ENCODE results near the gene ELMO1. TPM values are rescaled to one million over a fixed set of nuclear protein-coding genes. Genes with fewer than 3 reads are reported as not detected.

The ELMO1 gene
- polyA plus RNA-seq, 2 of the 4 experiments (the other 2 are of a cell fraction), result 2.3 to 6.1 TPM

DNA sequence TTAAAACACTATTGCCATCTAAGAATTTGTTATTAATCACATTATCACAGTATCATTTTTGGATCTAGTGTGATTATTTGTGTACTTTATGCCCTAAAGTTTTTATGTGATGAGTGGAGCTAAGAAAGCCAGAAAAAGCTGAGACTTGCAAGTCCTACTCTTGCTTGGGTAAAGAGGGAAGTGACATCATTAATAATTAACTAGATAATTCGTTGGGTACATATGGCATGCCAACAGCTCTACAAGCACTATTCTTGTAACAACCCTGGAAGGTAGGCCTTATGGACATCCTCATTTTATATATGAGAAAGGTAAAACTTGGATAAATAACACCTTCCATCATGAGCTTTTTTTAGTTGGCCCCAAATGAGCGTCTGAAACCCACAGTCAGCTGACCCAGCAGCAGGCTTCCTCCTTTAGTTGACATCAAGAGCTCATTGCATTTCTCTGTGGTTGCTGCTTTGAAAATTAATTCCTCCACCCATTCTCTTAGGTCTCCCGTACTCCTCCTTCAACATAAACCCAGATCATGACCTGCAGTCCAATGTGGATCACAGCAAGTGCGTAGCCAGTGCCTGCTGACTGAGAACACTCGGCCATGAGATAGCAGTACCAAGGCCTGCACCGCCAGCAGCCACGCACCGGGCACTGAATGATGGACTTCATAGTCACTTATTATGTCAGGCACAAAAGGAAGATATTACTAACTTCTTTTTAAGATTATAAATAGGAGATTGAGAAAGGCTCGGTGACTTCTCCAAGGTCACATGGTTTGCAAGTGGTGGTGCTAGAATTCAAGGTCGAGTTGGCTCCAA, 432.4 kb downstream of the ELMO1 start:
- 74% methylated on average over 10 of the region's 10 CpGs for WGBS (ENCODE audit: missing lambda C conversion rate)
- Histone ChIP-seq H3K9me3 (no peaks in the 10 kb centered on the region), H3K4me3 (no peak overlapping the region), H3K27ac (no peak overlapping the region), H3K4me1 (no peaks in the 10 kb centered on the region), H3K4me2 (no peak overlapping the region)
- no peak for FAIRE-seq
- POLR2A ChIA-PET, result no interaction called here
- no peak for ATAC-seq
- DNase-seq (ENCODE audit: low read depth in 1 of 2, low spot score in 1 of 2), result peak in 1 of 2 experiments; percentile 16
- CTCF ChIA-PET, result interaction anchor here (1.6 to 2.2 kb wide), 4 partner anchors 49 to 219 kb away, joined by 3 to 11 read pairs (median 4); no protein-coding TSS in a partner anchor
- TF ChIP-seq RAD21 (conservative IDR thresholded peaks at IDR 0.05 in 1 of 2, IDR thresholded peaks at IDR 0.05 in 1 of 2) (no peak), POLR2A (IDR thresholded peaks at IDR 0.05; ENCODE audit: low read length) (no peak)

DNA sequence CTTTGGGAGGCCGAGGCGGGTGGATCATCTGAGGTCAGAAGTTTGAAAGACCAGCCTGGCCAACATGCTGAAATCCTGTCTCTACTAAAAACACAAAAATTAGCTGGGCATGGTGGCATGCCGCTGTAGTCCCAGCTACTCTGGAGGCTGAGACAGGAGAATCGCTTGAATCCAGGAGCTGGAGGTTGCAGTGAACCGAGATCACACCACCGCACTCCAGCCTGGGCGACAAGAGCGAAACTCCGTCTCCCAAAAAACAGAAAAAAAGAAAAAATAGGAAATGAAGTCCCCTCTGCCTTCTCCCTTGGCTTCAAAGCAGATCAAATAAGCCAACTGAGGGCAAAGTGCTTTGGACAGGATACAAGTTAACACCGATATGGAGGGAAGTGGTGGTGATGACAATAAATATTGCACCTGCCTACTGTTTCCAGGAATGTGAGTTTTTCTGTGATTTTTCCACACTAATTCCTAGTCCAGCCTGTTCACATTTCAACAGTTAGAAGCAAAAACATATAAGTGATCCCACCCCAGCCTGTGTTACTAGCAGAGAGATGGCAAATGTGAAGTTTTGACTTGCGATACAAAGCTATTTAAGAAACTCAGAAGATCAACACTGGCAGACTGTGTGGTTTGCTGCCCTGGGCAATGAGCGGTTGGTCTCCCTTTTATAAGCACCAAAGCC, 433.2 kb downstream of the ELMO1 start:
- ATAC-seq, result no peak
- H3K4me3 ChIP-seq, result no peak overlapping the region
- ChIA-PET CTCF (interaction anchor here (0.8 to 2.2 kb wide), 6 partner anchors 10 to 220 kb away, joined by 3 to 11 read pairs (median 3); no protein-coding TSS in a partner anchor), POLR2A (no interaction called here)
- no peak for DNase-seq (ENCODE audit: low read depth in 1 of 2, low spot score in 1 of 2)
- H3K27ac ChIP-seq, result no peak overlapping the region
- TF ChIP-seq CEBPB (IDR thresholded peaks at IDR 0.05) (no peak), NPAS2 (CRISPR knock-in tag; IDR thresholded peaks at IDR 0.05; ENCODE audit: borderline replicate concordance) (no peak), FOSL2 (IDR thresholded peaks at IDR 0.05) (no peak), FOSL2 (CRISPR knock-in tag; IDR thresholded peaks at IDR 0.05) (no peak), RFX5 (IDR thresholded peaks at IDR 0.05) (no peak), MAFK (IDR thresholded peaks at IDR 0.05; ENCODE audit: partially characterized antibody) (no peak), ZNF302 (CRISPR knock-in tag; IDR thresholded peaks at IDR 0.05) (no peak), RNF2 (IDR thresholded peaks at IDR 0.05; ENCODE audit: borderline replicate concordance, low read depth) (no peak), JUNB (IDR thresholded peaks at IDR 0.05) (no peak), ELK1 (IDR thresholded peaks at IDR 0.05; ENCODE audit: low read depth, low read length) (no peak), MYC (IDR thresholded peaks at IDR 0.05; ENCODE audit: borderline replicate concordance, low read length) (no peak), KDM1A (IDR thresholded peaks at IDR 0.05; ENCODE audit: low read depth) (no peak), CTCF (IDR thresholded peaks at IDR 0.05) (no peak), HOXA7 (CRISPR knock-in tag; IDR thresholded peaks at IDR 0.05) (no peak), HEYL (CRISPR knock-in tag; IDR thresholded peaks at IDR 0.05) (no peak)
- H3K4me2 ChIP-seq, result no peak overlapping the region
- H3K9me3 ChIP-seq, result no peaks in the 10 kb centered on the region
- WGBS (ENCODE audit: missing lambda C conversion rate), result 92% methylated on average over 12 of the region's 12 CpGs
- H3K4me1 ChIP-seq, result no peaks in the 10 kb centered on the region
- no peak for FAIRE-seq

GRCh38 chr7:37013771-37014170, 434.9 kb downstream of the ELMO1 start:
- Histone ChIP-seq H3K27ac (no peak overlapping the region), H3K4me1 (no peaks in the 10 kb centered on the region), H3K4me3 (no peak overlapping the region), H3K4me2 (no peak overlapping the region), H3K9me3 (no peaks in the 10 kb centered on the region)
- FAIRE-seq (no peak), DNase-seq (ENCODE audit: low read depth in 1 of 2, low spot score in 1 of 2) (no peak), ATAC-seq (no peak)
- POLR2A ChIA-PET, result interaction anchor here (0.6 kb wide), 1 partner anchor 672 kb away, joined by 3 read pairs; no protein-coding TSS in a partner anchor
- CTCF ChIA-PET, result interaction anchor here (1.0 kb wide), 1 partner anchor 26 kb away, joined by 3 read pairs; no protein-coding TSS in a partner anchor
- WGBS (ENCODE audit: missing lambda C conversion rate), result 81% methylated on average over 4 of the region's 4 CpGs
- TF ChIP-seq FOSB (CRISPR knock-in tag; IDR thresholded peaks at IDR 0.05) (no peak), EP300 (IDR thresholded peaks at IDR 0.05) (no peak), ELK1 (IDR thresholded peaks at IDR 0.05; ENCODE audit: low read depth, low read length) (no peak), ZFP36 (IDR thresholded peaks at IDR 0.05; ENCODE audit: borderline replicate concordance, partially characterized antibody) (no peak), NR3C1 (IDR thresholded peaks at IDR 0.05) (no peak), KDM5A (IDR thresholded peaks at IDR 0.05) (no peak), REST (IDR thresholded peaks at IDR 0.05) (no peak), JUNB (IDR thresholded peaks at IDR 0.05) (no peak), CHD2 (IDR thresholded peaks at IDR 0.05; ENCODE audit: low read length, partially characterized antibody) (no peak), CBX2 (IDR thresholded peaks at IDR 0.05; ENCODE audit: borderline replicate concordance, low read depth) (no peak)

Data from A549 (cell line).